Non-pigmented ciliary epithelial cell (primary cell): ENCODE measurements around the gene KCNK1.

Experiments
- DNase-seq: peaks from one replicate; pipeline ENCODE4 v3.0.0-alpha.2; 2010; ENCODE audit warnings: low read depth

The KCNK1 gene

DNA sequence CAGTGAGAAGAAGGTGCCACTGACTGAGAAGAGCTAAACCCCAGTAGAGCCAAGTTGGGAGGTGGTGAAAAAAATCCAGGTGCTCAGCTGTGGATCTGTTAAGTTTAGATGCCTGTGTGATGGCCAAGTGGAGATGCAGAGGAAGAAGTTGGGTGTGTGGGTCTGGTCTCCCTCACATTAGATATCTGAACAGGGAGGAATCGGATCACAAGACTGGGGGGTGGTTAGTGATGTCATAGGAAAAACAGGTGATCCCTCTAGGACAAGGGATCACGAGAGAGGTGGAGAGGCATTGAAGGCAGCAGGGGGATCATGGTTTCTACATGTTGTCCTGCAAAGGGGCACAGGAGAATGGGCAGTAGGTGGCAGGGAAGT lies 22.6 kb downstream of the KCNK1 start:
- DNase-seq = no peak

DNA sequence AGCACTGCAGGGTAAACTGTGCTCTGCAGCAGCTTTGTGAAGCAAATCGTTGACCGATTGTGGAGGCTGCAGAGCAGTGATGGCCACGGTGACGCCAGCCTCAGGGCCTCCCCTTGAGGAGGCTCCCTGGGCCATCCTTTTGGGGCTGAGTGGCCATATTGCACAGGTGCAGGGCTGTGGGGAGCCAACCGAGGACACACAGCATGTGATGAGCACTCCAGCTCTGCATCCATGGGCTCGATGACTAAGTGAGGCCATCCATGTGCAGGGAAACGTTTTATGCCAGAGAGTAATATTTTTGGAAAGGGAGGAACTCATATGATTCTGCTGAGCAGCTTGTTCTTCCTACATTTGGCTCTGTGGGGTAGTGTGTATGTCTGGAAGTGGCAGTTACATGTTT lies 24.6 kb downstream of the KCNK1 start:
- no peak for DNase-seq

DNA sequence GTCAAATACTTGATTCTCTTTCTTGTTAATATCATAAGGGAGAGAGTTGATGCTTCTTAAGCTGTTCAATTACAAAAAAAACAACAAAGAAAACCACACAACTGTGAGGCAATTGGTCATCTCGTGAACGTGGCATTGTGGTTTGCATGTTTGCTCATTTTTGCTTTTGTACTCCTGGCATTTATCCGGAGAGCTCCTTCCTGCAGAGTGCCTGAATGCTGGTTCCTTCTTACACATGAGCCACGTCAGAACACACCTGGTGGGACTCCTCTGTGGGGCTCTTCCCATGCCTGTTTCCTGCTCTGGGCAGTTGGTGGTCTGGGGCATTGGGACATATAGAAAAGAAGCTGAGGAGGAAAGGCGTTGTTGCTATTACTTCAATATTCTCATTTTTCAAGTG lies 25.7 kb downstream of the KCNK1 start:
- DNase-seq = no peak

GRCh38 chr1:233640179-233640578 lies 26.3 kb downstream of the KCNK1 start:
- no peak for DNase-seq

DNA sequence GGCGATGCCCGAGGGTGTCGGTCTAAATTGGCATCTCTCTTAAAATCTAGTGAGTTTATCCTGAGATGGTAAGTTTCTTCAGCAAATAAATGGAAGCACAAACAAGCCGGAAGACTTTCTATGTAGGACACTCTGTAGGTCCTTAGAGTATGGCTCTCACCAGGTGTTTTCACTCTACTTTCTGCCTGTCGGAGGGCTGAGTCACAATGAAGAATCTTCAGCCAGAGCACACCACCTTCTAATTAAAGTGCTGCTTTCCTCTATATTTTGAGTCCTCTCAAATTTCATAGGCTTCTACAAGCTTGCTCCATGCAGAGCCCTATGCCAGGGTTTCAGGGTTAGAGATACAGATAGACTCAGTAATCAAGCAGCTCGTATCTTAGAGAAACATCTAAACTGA lies 27.1 kb downstream of the KCNK1 start:
- DNase-seq = no peak

DNA sequence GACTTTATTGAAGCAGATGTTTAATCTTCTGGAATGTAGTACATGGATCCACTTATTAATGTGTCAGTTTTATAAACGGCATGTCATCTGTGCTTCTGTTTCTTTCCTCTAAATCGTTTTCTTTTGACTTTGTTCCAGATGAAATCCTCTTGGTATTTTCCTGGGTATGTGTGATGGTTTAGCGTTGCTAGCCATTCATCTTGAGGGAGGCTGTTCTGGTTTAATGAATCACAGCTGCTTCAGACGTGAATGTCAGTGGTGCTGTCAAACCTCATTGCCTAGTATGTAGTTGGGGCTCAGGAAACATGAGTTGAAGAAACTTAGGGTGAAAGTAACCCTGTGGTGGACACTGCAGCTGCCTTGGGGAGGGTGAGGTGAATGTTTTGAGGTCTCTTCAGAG lies 33.2 kb downstream of the KCNK1 start:
- no peak for DNase-seq

DNA sequence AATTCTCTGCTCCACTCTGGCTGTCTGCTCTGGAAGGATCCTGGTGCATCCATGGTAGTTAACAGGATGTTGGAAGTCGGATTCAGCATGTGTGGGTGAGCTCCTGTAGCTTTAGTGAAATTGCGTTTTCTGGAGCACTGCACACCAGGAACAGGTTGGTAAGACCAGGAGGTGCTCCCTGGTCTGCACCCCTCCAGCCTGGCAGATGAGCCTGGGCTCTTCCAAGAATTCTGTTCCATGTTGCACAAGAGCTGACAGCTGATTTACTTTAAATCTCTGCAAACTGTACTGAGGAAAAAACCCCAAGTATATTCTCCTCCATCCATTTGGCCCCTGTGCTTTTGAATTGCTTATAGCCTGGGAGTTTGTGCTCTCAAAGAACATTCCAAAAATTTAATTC lies 33.7 kb downstream of the KCNK1 start:
- no peak for DNase-seq

DNA sequence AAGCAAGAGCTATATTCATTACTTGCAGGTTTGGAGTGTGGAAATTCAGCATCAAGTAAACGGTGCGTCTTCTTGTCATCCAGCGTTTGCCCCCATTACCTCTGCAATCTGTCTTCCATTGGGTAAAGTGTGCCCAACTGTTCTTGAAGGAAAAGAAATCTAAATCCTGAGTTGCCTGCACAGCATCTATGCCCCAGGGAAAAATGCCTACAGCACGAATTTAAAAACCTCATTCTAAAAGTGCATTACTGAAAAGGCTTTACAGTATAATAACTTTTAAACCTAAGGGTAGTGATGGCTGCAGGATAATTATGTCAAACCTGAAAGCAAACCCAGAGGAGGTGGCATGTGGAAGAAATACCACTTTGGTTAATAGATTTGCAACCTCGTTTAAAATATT lies 37.2 kb downstream of the KCNK1 start:
- DNase-seq = no peak

GRCh38 chr1:233651563-233652233 lies 37.8 kb downstream of the KCNK1 start:
- no peak for DNase-seq

GRCh38 chr1:233652526-233652925 lies 38.6 kb downstream of the KCNK1 start:
- no peak for DNase-seq

- no peak for DNase-seq
Observed at GRCh38 chr1:233654658-233655280, 40.9 kb downstream of the KCNK1 start.

GRCh38 chr1:233655301-233655740 lies 41.4 kb downstream of the KCNK1 start:
- DNase-seq = no peak

- DNase-seq = no peak
Observed at GRCh38 chr1:233656032-233656635, 42.2 kb downstream of the KCNK1 start.

GRCh38 chr1:233656687-233657086 lies 42.8 kb downstream of the KCNK1 start:
- DNase-seq = no peak

DNA sequence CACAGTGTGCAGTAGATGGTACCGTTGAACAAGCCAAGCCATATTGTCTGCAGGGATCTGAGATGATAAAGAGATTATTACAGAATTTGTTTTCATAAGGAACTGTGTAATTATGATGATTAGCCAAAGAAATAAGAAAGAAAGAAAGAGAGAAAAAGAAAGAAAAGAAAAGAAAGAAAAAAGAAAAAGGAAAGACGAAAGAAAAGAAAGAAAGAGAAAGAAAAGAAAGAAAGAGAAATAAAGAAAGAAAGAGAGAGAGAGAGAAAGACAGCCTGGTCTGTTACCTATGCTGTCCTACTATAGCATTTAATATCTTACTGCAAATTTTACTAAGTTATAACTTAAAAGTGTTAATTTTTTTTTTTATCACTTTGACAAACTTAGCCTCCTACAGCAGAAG lies 43.6 kb downstream of the KCNK1 start:
- no peak for DNase-seq

GRCh38 chr1:233659495-233659894 lies 45.6 kb downstream of the KCNK1 start:
- no peak for DNase-seq

- no peak for DNase-seq
Observed at GRCh38 chr1:233661376-233662159, 47.7 kb downstream of the KCNK1 start.

DNA sequence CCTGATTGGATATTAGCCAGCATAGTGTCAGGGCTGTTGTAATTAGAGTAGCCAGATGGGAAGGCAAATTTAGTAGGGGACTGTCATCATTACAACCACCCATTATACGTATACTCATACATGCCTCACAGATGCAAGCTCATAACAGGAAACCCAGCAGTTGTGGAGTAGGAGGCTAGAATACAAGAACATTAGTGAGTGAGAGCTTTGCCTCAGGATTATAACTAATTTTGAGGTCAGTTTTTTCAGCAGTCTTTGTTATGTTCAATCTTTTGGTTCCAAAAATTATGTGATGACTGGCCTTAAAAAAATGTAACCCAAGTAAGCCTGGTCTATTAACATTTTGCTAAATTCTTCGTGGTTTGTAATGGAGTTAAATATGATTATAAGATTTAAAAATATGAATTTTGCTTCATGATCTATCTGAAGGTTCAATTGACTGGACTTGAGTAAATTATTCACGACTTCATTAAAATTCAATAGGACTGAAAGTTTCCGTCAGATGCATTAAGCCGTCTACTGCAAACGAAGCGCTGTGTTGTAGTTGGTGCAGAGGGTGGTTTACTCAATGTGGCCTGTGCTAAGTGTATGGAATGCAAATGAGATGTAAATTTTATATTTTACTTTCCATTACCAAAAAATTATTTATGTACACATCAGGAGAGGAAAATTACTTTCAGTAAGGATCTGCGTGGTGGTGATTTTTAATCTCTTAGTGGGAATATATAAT lies 48.8 kb downstream of the KCNK1 start:
- no peak for DNase-seq

DNA sequence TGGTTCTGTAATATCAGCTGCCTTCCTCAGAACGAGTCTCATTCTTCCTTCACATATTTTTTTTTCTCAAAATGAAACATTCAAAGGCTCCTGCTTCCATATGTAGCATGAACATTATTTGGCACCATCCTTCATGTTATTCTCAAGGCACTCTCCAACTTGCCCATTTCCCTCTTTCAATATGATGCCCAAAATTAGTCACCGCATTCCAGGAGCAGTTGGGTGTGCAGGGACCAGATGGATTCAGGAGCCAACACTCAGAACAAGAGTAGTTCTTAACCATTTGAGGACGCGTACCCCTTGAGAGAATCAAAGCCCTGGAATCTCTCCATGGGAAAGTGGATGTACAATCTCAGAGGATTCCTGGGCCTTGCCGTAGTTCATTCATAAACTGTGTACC lies 50.3 kb downstream of the KCNK1 start:
- no peak for DNase-seq

GRCh38 chr1:233664804-233665574 lies 51.1 kb downstream of the KCNK1 start:
- no peak for DNase-seq

DNA sequence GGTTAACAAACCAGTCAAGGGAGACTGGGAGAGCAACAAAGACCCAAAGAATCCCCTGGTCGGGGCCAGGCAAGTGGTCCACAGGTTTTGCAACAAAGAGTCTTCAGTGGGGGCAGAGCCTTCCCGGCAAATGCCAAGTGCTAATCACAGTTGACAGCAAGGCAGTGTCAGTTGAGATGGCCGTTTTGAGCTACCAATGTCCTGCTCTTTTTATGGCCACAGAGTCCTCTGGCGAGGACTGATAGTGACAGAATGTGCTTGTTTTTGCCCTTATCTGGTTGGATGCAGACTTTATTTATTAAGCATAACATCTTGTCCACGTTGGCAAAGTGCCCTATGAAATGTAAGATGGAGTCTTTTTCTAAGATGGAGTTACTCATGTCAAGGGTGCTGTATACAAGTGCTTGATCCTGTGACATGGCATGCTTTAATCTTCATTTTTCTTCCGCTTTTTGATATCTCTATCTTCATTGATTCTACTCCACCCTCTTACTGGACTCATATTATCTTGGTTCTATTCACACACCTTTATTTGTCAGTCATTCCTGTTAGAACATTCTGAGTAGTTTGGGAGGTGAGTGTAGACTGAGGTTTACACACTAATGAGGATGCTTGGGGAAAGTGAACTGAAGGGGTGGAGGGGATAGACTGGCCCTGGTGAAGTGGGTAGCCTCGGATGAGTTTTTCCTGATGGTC lies 51.8 kb downstream of the KCNK1 start:
- no peak for DNase-seq
